ENCODE measurements around the gene OGA.
"Not testable (repeated sequence)": the region's sequence is repeated elsewhere in the genome, so short reads cannot be mapped to it uniquely, and the experiment has no call there.

The OGA gene

GRCh38 chr10:101814466-101815071, 3.7 kb downstream of the OGA start:
- DNase-seq (ENCODE audit: extremely low spot score, insufficient read length, low read depth) (no peak), FAIRE-seq (peak; percentile 82)

GRCh38 chr10:101812606-101813005, 5.6 kb downstream of the OGA start:
- DNase-seq (ENCODE audit: extremely low spot score, insufficient read length, low read depth): no peak
- no peak for FAIRE-seq

GRCh38 chr10:101807158-101807557, 11.1 kb downstream of the OGA start:
- DNase-seq (ENCODE audit: extremely low spot score, insufficient read length, low read depth) (no peak), FAIRE-seq (peak; percentile 12)

DNA sequence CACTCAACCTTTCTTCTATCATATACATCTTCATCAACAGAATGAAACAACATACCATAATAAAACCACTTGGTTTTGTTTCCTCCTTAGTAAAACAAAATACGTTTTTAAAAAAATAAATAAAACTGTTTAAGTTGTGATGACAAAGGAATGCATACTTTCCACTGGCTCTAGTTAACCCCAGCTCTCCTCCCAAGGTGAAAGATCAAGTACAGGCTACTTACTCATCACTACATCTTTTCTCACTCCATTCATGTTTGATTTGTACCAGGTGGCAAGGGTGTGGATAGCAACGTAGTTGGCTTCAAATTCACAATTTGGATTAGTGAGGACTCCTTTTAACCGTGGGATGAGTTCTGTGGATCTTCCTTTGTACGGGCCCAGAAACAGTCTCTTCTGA, 14.7 kb downstream of the OGA start:
- FAIRE-seq (no peak), DNase-seq (ENCODE audit: extremely low spot score, insufficient read length, low read depth) (no peak)

GRCh38 chr10:101797403-101798059, 20.7 kb downstream of the OGA start:
- DNase-seq (ENCODE audit: extremely low spot score, insufficient read length, low read depth) (no peak), FAIRE-seq (no peak)

DNA sequence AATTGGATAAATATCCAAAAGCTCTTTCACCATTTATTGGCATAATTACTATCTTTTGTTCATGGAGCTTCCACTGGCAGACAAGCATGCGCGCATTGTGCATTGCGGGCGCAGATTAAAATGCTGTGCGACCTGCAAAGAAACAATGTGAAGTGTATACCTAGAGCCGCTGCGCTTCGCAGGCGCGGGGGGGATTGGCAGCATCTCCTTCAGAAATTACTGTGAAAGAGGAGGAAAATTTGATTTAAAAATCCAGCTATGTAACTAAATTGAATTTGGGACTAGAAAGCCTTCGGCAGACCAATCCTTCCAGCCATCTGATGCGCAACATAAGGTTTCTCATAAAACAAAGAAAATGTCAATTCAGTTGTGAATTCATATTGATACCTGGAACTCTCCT, 24.7 kb downstream of the OGA start:
- FAIRE-seq (no peak), DNase-seq (ENCODE audit: extremely low spot score, insufficient read length, low read depth) (no peak)

GRCh38 chr10:101789686-101790085, 28.6 kb downstream of the OGA start:
- DNase-seq (ENCODE audit: extremely low spot score, insufficient read length, low read depth): no peak

GRCh38 chr10:101789231-101789630, 29.0 kb downstream of the OGA start:
- FAIRE-seq; DNase-seq (ENCODE audit: extremely low spot score, insufficient read length, low read depth): not testable (repeated sequence)

More at GRCh38 chr10:101789686-101790085, 28.6 kb downstream of the OGA start:
- no peak for FAIRE-seq

- DNase-seq (ENCODE audit: extremely low spot score, insufficient read length, low read depth) (no peak), FAIRE-seq (no peak)
These were observed 32.4 kb downstream of the OGA start for GRCh38 chr10:101785801-101786200.

DNA sequence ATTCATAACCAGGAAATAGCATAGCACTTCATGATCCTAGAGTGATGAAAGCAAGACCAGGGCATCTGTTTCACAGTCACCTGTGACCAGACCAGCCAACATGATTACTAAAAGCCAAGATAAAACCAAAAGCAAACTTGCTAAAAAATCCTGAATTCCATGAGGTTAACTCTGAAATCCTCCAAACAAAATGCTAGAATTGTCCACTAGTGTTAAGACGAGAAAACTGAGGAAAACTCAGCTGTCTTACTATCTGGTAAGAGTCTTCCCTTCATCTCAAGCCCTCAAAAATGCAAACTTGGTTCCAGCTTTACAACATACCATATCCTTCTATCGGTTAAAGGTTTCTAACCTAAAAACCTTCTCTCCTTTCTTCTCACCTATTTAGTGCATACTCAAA, 33.7 kb downstream of the OGA start:
- FAIRE-seq: no peak
- DNase-seq (ENCODE audit: extremely low spot score, insufficient read length, low read depth): no peak

DNA sequence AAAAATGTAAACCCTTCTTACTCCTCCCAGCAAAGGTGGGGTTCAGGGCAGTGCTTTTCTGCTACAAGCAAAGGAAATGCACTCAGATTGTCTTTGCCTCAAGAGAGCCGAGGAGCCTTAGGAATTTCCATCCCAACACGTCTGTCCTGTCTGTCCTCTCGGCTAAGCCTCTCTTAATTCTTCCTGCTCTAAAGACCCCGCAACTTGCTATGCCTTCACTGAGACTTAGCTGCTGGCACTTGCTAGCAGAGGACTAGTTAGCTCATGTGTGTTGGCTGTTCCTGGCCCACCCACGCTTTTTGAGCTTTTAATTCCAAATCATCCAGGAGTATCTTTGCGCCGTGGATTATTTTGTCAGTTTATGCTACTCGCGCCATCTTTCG, 34.5 kb downstream of the OGA start:
- no peak for FAIRE-seq
- no peak for DNase-seq (ENCODE audit: extremely low spot score, insufficient read length, low read depth)

- peak; percentile 87 for DNase-seq (ENCODE audit: extremely low spot score, insufficient read length, low read depth)
- FAIRE-seq: peak; percentile 75
These were observed 35.2 kb downstream of the OGA start, which contains the start of gene NPM3 for GRCh38 chr10:101782811-101783735. Gene NPM3 (minus strand): TSS chr10:101783446. CDS start chr10:101783390, 56 bp downstream.

DNA sequence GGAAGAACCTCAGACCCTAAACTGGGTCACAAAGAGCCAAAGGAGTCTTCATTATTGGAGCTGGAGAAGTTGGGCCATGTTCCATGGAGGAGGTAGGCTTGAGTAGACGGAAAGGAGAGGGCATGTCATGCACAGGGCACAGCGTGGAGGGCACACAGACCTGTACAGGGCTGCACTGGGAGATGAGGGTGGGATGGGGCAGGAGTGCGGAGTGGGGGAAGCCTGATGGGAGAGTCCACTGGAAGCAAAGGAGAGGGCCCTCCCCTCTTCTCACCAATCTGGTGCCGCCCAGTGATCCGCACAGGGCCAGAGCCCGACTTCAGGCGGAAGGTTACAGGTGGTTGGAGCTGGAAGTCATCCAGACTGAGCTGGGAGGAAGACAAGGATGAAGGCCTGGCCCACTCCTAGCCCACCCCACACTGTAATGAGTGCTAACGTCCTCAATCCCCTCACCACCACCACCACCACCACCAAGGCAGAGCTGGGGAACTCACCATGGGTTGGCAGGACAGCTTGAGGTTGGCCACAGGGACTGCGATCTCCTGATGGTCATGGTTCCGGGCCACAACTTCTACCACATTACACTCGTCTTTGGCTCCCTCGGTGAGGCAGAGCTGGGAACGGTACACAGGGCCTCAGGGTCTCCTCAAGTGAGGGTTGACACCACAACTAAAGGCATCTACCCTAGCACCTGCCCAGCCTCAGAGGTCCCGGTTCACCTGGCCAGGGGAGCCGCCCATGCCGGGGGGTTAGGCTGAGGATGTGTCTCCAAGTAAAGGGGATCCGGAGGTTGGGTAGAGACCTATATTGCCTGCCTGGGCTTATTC, 36.0 kb downstream of the OGA start:
- no peak for DNase-seq (ENCODE audit: extremely low spot score, insufficient read length, low read depth)
- no peak for FAIRE-seq

DNA sequence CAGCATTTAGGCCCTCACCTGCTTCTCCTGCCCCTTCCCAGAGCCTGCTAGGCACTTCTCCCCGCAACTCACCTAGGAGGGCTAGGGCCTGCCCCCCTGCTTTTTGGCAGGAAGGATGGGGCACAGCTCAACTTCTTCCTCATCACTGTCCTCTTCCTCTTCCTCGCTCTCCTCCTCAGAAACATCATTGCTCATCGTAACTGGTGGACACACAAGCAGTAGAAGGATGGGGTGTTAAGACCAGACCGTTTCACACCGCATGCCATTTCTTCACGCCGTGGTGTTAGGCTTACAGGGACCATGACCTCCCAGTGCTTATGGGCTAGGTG, 36.6 kb downstream of the OGA start:
- FAIRE-seq: no peak
- DNase-seq (ENCODE audit: extremely low spot score, insufficient read length, low read depth): no peak

GRCh38 chr10:101780818-101781654, 37.2 kb downstream of the OGA start:
- DNase-seq (ENCODE audit: extremely low spot score, insufficient read length, low read depth) (peak; percentile 72), FAIRE-seq (peak; percentile 80)

DNA sequence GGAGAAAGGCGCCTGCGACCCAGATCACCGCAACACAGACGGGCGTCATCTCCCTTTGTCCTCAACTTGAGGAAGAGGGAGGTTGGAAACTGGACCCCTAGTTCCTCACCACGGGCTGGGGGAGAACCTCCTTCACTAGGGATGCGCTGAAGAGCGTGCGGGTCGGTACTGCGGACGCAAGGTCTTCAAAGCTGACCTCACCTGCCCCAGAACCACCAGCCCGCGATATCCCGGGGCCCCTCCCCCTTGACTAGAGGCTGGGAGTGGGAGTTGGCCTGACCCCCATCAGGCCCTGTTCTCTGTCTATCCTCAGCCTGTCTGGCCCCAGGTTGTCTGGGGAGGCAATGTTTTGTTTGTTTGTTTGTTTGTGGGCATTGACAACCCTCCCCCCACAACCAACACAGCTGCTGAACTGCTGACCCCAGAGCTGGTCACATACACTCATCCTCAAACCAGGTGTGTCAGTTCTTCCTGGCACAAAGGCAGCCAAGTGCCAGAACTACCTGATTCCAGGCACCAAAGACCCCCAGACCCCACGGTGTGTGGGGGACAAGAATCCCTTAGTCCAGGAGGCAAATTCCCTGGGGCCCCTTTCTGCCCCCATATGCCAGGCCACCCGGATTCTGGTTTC, 37.9 kb downstream of the OGA start:
- FAIRE-seq: no peak
- no peak for DNase-seq (ENCODE audit: extremely low spot score, insufficient read length, low read depth)

DNA sequence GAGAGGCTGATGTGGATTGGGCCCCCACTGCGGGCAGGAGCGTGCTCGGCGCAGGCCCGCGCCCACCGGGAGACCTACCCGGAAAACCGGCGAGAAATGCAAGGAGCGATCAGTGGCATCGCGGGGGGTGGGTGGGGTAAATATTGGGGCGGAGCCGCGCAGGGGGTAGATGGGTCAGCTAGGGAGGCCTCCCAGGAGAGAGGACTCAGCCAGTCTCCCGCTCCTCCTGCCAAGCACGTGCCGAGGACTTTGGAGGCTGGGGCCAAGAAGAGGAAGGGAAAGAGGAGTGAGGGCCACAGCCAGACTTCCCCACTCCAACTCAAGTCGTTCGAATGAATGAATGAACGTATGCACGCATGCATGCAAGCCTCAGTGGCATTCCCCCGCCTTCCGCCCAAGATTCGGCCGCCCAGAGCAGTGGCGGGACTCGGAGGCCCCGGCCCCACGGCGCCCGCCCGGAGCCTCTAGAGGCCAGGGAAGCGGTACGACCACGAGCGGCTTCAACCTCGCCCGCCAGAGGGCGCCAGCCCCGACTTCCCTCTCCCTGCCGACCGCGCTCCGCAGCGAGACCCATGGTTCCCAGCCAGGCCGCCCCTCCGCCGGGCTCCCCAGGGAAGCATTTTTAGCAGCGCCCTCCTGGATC, 38.6 kb downstream of the OGA start:
- DNase-seq (ENCODE audit: extremely low spot score, insufficient read length, low read depth) (peak; percentile 75), FAIRE-seq (peak; percentile 76)

DNA sequence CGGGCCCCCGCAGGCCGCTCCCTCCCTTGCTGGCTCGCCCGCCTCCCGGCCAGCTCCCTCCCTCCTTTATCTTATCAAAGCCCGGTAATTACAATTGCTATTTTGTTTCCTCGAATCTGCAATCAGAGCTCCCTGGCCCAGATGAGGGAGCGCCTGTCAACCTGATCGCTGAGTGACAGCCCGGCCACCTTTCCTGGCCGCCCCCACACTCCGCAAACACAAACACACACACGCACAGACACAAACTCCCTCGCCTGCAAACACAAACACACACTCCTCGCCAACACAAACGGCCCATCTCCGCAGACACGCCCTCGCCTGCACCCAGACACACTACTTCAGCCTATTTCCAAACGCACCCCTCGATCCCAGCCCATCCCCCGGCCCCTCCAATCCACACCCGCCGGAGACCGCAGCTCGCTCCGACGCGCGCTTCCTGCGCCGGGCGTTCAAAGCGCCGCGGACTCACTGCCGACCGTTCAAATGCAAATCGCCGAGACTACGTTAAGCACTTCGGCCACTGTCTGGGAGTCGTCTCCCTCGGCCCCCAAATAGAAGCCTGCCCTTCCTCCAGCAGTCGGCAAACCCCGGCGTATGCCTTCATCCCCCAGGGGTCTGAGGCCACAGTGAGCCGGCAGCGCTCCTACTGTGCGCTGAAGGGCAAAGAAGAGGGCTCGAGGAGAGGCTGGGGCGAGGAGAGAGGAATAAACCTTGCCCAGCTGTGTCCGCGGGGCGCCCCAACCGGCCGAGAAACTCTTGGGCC, 39.3 kb downstream of the OGA start:
- FAIRE-seq (peak; percentile 81), DNase-seq (ENCODE audit: extremely low spot score, insufficient read length, low read depth) (no peak)

All from GM18507 (cell line).